Measurements from ENCODE around the gene PCID2.
"Not testable (repeated sequence)": the region's sequence is repeated elsewhere in the genome, so short reads cannot be mapped to it uniquely, and the experiment has no call there.

The PCID2 gene

GRCh38 chr13:113208421-113209335, at the start of gene PCID2:
PCID2 (minus strand) TSS chr13:113208669; CDS start chr13:113208634, 35 bp downstream.
- DNase-seq: peak; percentile 91

- not testable (repeated sequence) for DNase-seq
Measured at GRCh38 chr13:113257908-113258307, 49.4 kb upstream of the PCID2 start.

DNA sequence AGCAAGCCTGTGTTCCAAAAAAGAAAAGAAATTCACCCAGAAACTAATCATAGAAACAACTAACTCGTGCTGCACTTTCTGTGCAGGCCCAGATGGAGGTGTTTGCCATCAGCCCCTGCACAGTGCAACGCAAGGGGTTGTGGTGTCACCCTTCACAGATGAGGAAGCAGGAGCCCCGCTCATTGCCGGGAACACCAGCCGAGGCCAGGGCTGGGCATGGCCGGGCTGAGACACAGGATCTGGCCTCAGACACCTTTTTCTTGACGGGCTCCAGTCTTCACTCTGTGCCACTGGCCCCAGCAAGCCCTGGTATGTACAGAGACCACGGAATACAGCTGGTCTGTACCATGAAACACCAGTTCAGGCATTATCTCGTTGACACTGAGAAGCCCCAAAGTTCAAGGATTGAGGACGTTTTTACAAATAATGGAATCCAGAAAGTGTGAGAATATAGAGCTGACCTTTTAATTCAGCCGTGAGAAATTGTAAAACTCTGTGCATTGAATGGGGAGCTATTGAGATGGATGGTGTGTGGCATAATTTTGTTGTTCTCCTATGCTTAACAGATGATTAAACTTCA, 44.1 kb upstream of the PCID2 start:
- DNase-seq: no peak

DNA sequence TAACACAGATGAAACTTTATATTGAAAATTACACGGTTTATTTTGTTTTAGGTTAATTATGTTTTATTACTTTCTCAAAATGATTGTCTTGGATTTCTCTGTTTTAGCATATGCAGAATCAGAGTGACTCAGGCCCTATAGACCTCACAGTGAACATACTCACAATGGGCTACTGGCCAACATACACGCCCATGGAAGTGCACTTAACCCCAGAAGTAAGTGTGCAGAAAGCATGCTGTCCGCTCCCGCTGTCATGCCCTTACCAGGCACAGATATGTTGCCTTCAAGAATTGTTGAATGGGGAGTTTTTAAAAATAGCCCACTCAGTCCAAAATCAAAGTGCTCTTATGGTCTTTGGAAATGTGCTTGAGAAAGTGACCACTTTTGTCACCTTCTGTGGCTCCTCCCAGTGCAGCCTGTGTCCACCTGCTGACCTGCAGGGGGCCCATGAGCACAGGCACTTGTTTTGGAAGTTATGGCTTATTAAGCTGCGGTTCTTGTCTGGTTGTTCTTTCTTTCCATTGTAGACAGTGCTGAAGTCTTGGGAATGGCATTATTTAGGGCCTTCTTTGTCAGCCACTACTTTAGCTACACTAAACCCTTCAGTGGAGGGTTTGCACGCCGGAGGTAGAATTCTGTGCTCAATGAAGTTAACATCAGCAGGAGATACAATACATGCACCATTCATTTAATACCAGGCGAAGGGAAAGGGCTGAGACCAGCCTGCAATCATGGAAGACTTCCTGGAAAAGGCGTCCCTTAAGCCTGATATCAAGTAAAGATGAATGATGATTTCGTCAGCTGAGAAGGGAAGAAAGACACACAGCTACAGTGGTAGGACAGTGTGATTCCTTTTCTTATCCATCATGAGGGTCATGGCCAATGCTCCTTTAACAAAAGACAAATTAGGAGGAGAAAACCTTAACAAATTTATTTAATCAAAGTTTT, 37.7 kb upstream of the PCID2 start:
- DNase-seq: no peak

DNA sequence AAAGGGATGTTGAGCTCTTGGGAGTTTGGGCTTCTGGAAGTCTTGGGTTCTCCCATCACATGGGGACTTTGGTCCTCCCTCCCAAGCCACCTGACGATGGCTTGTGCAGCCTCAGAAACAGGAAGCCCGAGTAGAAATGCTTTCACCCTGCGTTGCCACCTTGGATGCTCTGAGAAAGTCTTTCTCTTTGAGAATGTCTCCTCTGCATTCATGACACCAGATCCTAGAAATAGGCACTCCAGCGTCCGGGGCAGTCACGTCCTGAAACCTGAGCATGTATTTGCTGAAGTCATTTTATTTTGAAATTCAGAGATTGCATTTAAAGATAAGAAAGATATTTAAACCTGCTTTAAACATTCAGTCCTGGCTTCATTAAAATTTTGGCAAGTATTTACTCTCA, 35.4 kb upstream of the PCID2 start:
- DNase-seq: no peak

GRCh38 chr13:113241623-113242022, 33.2 kb upstream of the PCID2 start:
- not testable (repeated sequence) for DNase-seq

GRCh38 chr13:113239986-113240385, 31.5 kb upstream of the PCID2 start:
- DNase-seq: no peak

DNA sequence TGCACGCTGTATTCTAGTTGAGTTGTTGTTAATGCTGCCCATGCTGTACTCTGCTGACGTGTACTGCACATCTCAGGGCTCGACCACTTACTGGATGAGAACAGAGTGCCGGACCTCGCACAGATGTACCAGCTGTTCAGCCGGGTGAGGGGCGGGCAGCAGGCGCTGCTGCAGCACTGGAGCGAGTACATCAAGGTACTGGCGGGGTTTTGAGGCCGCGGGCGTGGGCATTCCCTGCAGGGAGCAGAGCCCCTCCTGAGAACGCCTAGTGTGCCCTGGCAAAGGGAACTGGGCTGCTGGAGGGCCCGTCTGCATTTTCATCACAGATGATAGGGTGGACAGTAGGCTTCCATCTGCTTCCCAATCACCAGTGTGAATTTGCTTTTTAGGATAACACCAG, 30.9 kb upstream of the PCID2 start:
- no peak for DNase-seq

- DNase-seq: no peak
Measured at GRCh38 chr13:113238536-113238935, 30.1 kb upstream of the PCID2 start.

GRCh38 chr13:113233101-113233500, 24.6 kb upstream of the PCID2 start:
- no peak for DNase-seq

DNA sequence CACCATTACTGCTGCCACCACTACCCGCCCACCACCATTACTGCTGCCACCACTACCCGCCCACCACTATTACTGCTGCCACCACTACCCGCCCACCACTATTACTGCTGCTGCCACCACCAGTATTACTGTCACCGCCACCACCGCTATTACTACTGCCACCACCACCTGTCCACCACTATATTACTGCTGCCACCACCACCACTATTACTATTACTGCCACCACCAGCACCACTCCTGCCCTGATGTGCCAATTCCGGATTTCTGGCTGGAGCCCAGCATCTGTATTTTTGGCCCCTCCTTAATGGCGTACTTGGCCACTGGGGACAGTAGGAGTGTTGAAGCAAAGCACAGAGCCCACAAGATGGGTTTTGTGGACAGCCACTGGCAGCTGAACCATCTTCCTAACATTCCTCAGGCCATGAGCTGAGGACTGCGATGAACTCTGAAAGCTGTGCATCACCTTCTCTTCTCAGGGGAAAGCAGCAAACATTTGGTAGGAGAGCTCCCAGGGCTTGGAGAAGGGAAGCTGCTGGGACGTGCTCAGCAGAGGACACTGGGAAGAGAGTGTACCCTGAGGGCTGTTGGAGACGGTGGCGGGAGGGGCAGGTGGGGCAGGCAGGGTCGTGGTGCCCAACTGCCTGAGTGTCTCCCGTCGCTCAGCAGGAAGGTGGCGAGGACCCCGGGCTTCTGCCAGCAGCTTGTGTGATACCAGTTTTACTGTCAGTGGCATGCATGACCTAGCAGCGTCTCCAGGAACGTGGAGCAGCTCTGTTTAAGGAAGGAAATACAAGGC, 23.9 kb upstream of the PCID2 start:
- no peak for DNase-seq

DNA sequence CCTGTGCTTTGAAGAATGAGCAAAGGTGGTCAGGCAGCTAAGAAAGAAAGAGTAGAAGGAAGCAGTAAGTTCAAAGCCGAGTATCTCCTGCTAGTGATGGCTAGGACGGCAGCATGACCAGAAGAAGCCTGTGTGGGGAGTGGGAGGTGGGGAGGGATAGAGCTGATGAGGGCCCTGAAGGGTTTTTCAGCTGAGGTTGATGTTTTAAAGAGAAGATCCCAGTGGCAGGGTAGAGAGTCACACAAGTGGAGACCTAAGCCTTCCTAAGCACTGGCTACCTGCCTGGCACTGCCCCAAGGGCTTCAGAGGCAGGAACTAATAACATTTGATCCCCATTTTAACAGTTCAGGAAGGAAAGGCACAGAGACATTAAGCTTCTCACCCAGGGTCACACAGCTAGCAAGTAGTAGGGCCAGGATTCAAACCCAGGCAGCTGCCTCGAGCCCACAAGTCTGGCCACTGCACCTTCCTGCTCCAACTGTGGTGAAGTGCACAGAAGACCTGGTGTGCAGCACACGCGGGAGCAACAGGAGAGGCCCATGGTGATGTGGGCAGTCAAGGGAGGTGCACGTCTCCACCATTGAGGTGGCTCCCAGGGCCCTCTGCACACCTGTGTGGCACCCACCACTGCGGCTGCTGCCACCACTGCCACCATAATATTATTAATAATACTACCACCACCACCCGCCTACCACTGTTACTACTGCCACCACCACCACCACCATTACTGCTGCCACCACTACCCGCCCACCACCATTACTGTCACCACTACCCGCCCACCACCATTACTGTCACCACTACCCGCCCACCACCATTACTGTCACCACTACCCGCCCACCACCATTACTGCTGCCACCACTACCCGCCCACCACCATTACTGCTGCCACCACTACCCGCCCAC, 23.1 kb upstream of the PCID2 start:
- DNase-seq: no peak

- no peak for DNase-seq
Measured at GRCh38 chr13:113229791-113230190, 21.3 kb upstream of the PCID2 start.

GRCh38 chr13:113229161-113229560, 20.7 kb upstream of the PCID2 start:
- no peak for DNase-seq

DNA sequence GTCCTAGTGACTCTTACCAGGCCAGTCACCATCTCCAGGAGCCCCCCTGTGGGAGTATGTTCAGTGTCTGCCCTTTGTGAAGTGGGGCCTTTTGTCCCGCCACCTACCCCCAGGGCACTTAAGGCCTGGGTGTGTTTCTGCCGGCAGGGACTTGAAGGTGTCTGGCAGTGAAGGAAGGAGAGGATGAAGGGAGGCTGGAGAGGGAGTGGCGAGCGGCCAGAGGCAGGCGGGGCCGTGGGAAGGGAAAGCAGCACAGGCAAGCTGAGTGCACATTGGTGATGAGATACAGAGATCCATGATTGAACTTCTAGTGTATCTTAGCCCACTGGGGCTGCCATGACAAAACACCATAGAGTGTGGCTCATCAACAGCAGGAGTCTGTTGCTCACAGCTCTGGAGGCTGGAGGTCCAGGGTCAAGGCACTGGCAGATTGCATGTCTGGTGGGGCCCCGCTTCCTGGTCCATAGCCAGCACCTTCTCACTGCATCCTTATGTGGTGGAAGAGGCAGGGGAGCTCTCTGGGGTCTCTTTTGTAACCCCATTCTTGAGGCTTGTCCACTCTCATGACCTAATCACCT, 18.5 kb upstream of the PCID2 start:
- DNase-seq: no peak

- no peak for DNase-seq
Measured at GRCh38 chr13:113225515-113225914, 17.0 kb upstream of the PCID2 start.

DNA sequence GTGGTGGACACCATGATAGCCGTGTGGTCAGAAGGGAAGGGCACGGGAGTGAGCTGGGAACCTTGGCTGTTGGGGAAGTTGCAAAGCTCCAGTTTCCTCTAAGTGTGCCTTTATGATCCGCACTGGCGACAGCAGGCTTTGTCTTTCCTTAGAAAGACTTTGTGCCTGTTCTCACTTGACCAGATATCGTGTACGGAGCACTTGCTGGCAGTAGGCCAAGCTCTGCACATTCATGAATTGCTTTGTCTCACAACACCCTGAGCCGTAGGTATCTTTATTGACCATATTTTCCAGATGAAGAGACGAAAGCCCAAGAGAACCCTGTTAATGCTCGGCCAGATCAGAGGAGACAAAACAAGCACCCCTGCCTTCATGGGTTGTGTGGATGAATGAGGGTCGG, 16.0 kb upstream of the PCID2 start:
- DNase-seq: no peak

GRCh38 chr13:113223070-113223469, 14.6 kb upstream of the PCID2 start:
- DNase-seq: no peak

- peak; percentile 19 for DNase-seq
Measured at GRCh38 chr13:113220877-113221276, 12.4 kb upstream of the PCID2 start.

- DNase-seq: no peak
Measured at GRCh38 chr13:113220141-113220598, 11.7 kb upstream of the PCID2 start.
